Measurements from ENCODE around the gene LYRM4. TPM values are rescaled to one million over a fixed set of nuclear protein-coding genes. Genes with fewer than 3 reads are reported as not detected.

LYRM4 gene
- total RNA-seq, 1 experiment from 2014 or later: 52.8 TPM

GRCh38 chr6:5279891-5280338 is 19.2 kb upstream of the LYRM4 start:
- no peaks in the 10 kb centered on the region; the same call in 1 of the 2 replicates for H3K36me3 ChIP-seq (ENCODE audit: control insufficient read depth, insufficient read depth, low read length)
- no peaks in the 10 kb centered on the region for H3K27me3 Mint-ChIP-seq (ENCODE audit: insufficient read depth, unreplicated experiment)
- H3K36me3 Mint-ChIP-seq (ENCODE audit: insufficient read depth, unreplicated experiment): no peaks in the 10 kb centered on the region
- ChIA-PET POLR2A (no interaction called here), CTCF (no interaction called here)
- no peak for DNase-seq
- intact Hi-C loops (cut with micrococcal nuclease; ENCODE audit: unreplicated experiment): no loop called here
- H3K4me1 ChIP-seq: no peaks in the 10 kb centered on the region
- no peaks in the 10 kb centered on the region for H3K4me1 Mint-ChIP-seq (ENCODE audit: low read depth, unreplicated experiment)
- BruUV-seq (replicated peaks): no TSS peak
- TF ChIP-seq CTCF (IDR thresholded peaks at IDR 0.05; ENCODE audit: insufficient read depth in 1 of 2, low read depth in 1 of 2, low read length in 1 of 2, severe bottlenecking in 1 of 2, unreplicated experiment in 1 of 2): no peak
- H3K4me3 ChIP-seq (ENCODE audit: low read depth, low read length): no peak overlapping the region
- no peaks in the 10 kb centered on the region for H3K9me3 Mint-ChIP-seq (ENCODE audit: unreplicated experiment)
- no peak overlapping the region for H3K4me3 Mint-ChIP-seq (ENCODE audit: unreplicated experiment)
- no peak overlapping the region for H3K27ac Mint-ChIP-seq (ENCODE audit: unreplicated experiment)
- no peaks in the 10 kb centered on the region for H3K27me3 ChIP-seq (replicated peaks; ENCODE audit: control insufficient read depth, insufficient read depth, low read length)
- H3K9me3 ChIP-seq: no peaks in the 10 kb centered on the region

- no peaks in the 10 kb centered on the region for H3K27me3 Mint-ChIP-seq (ENCODE audit: insufficient read depth, unreplicated experiment)
- H3K36me3 Mint-ChIP-seq (ENCODE audit: insufficient read depth, unreplicated experiment): no peaks in the 10 kb centered on the region
- POLR2A ChIA-PET: no interaction called here
- H3K9me3 ChIP-seq: no peaks in the 10 kb centered on the region
- TF ChIP-seq CTCF (IDR thresholded peaks at IDR 0.05; ENCODE audit: insufficient read depth in 1 of 2, low read depth in 1 of 2, low read length in 1 of 2, severe bottlenecking in 1 of 2, unreplicated experiment in 1 of 2): no peak
- H3K4me3 Mint-ChIP-seq (ENCODE audit: unreplicated experiment): no peak overlapping the region
- no peak overlapping the region for H3K4me3 ChIP-seq (ENCODE audit: low read depth, low read length)
- H3K36me3 ChIP-seq (ENCODE audit: control insufficient read depth, insufficient read depth, low read length): no peaks in the 10 kb centered on the region; the same call in 1 of the 2 replicates
- no TSS peak for BruUV-seq (replicated peaks)
- no peaks in the 10 kb centered on the region for H3K27me3 ChIP-seq (replicated peaks; ENCODE audit: control insufficient read depth, insufficient read depth, low read length)
- H3K27ac Mint-ChIP-seq (ENCODE audit: unreplicated experiment): no peak overlapping the region
- intact Hi-C loops (cut with micrococcal nuclease; ENCODE audit: unreplicated experiment): no loop called here
- DNase-seq: no peak
- no peaks in the 10 kb centered on the region for H3K4me1 ChIP-seq
- CTCF ChIA-PET: no interaction called here
- no peaks in the 10 kb centered on the region for H3K4me1 Mint-ChIP-seq (ENCODE audit: low read depth, unreplicated experiment)
- no peaks in the 10 kb centered on the region for H3K9me3 Mint-ChIP-seq (ENCODE audit: unreplicated experiment)
These were observed 17.9 kb upstream of the LYRM4 start for GRCh38 chr6:5278565-5279120.

- CTCF ChIA-PET: interaction anchor here (0.6 kb wide), 1 partner anchor 13 kb away, joined by 3 read pairs; no protein-coding TSS in a partner anchor
- intact Hi-C loops (cut with micrococcal nuclease; ENCODE audit: unreplicated experiment): no loop called here
- POLR2A ChIA-PET: no interaction called here
These were observed 17.3 kb upstream of the LYRM4 start for GRCh38 chr6:5278047-5278446.

More at GRCh38 chr6:5278047-5278446, 17.3 kb upstream of the LYRM4 start:
- Mint-ChIP-seq H3K9me3 (ENCODE audit: unreplicated experiment) (no peaks in the 10 kb centered on the region), H3K27ac (ENCODE audit: unreplicated experiment) (no peak overlapping the region), H3K4me3 (ENCODE audit: unreplicated experiment) (no peak overlapping the region), H3K4me1 (ENCODE audit: low read depth, unreplicated experiment) (no peaks in the 10 kb centered on the region), H3K36me3 (ENCODE audit: insufficient read depth, unreplicated experiment) (no peaks in the 10 kb centered on the region), H3K27me3 (ENCODE audit: insufficient read depth, unreplicated experiment) (no peaks in the 10 kb centered on the region)
- H3K36me3 ChIP-seq (ENCODE audit: control insufficient read depth, insufficient read depth, low read length): no peaks in the 10 kb centered on the region; the same call in 1 of the 2 replicates
- DNase-seq: no peak
- no peaks in the 10 kb centered on the region for H3K27me3 ChIP-seq (replicated peaks; ENCODE audit: control insufficient read depth, insufficient read depth, low read length)
- no peaks in the 10 kb centered on the region for H3K9me3 ChIP-seq
- no TSS peak for BruUV-seq (replicated peaks)
- H3K4me1 ChIP-seq: no peaks in the 10 kb centered on the region
- no peak overlapping the region for H3K4me3 ChIP-seq (ENCODE audit: low read depth, low read length)
- TF ChIP-seq CTCF (IDR thresholded peaks at IDR 0.05; ENCODE audit: insufficient read depth in 1 of 2, low read depth in 1 of 2, low read length in 1 of 2, severe bottlenecking in 1 of 2, unreplicated experiment in 1 of 2): no peak

Data from Caco-2 (cell line).